Left lobe of liver (tissue), 2 donors: Measurements from ENCODE around the gene EYA3. TPM values are rescaled to one million over a fixed set of nuclear protein-coding genes. Genes with fewer than 3 reads are reported as not detected.

Experiments
- ATAC-seq: fragments of 200-7000 bp; cut with Tn5 transposase; one replicate; pipeline ENCODE4 v1.9.1; 2020; ENCODE audit warnings: mild to moderate bottlenecking, moderate library complexity
- DNase-seq: peaks from one replicate; pipeline ENCODE4 v3.0.0-alpha.2; 2020; ENCODE audit warnings: low spot score
- total RNA-seq: library from RNA; stranded (reverse); gene quantifications from one replicate; pipeline ENCODE4 v1.2.1, GENCODE V29; 2021
- donor health status: DM: no; HTN: no; CAD: no; lungs with moderate emphysema.
- donor health status: DM: no; HTN: yes; CAD: no.

Gene EYA3
- total RNA-seq, 1 donor from 2014 or later, result 6.9 TPM

DNA sequence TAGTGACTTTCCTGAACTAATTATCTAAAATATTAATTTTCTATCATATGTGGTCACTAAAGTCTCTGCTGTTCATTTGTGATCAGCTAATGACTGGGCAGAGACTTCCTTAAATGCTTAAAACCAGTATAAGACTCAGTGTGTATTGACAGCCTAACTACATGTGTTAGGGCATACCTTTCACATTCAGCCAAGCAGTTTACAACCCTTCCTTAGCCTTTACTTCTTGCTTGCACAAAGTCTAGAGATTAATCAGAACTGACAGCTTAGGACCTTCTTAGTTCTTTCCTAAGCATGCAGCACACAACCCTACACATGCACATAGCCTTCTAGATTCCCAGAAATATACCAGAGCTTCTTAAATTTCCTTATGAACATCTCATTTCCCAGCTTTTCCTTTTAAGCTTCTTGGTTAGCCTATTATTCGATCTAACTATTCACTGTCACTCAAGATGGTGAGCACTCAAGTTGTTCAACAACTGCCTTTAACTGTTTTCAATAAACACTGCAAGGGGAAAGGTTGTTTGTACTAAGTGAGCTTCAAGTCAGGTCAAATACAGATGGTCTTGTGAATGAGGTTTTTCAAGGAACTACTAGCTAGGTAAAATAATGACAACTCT is 13.4 kb downstream of the EYA3 start:
- no peak for DNase-seq
- ATAC-seq, result no peak

DNA sequence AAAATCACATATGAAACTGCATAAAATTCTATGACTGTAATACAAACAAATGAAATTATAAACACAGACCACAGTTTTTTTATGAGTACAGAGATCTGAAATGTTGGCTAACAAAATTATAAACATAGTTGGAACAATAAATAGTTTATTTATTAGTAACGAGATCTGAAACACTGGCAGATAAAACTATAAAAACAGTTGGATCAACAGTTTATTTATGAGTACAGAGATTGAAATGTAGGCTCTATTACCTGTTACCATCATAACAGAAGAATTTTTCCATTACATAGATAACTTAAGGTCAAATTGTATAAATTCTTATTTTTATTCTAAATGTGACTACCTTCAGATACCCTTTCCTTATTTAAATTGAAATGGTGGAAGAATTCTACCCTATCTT is 14.5 kb downstream of the EYA3 start:
- no peak for DNase-seq
- no peak for ATAC-seq

DNA sequence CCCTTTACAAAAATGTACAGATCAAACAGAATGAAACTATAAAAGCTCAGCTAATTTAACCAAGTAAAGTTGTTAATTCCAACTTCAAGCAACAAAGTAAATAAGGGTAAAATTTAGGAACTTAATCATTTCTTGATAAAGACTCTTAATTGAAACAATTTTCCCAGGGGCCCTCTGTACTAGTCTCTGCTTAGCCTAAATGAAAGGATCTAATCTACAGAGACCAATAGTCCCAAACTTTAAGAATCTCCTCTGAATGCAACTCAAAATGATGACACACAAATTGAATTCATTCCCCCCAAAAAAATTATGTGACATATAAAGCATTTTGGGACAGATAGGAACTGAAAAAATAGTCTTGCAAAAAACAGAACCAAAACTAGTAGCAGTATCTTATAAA is 16.6 kb downstream of the EYA3 start:
- no peak for ATAC-seq
- DNase-seq, result no peak

DNA sequence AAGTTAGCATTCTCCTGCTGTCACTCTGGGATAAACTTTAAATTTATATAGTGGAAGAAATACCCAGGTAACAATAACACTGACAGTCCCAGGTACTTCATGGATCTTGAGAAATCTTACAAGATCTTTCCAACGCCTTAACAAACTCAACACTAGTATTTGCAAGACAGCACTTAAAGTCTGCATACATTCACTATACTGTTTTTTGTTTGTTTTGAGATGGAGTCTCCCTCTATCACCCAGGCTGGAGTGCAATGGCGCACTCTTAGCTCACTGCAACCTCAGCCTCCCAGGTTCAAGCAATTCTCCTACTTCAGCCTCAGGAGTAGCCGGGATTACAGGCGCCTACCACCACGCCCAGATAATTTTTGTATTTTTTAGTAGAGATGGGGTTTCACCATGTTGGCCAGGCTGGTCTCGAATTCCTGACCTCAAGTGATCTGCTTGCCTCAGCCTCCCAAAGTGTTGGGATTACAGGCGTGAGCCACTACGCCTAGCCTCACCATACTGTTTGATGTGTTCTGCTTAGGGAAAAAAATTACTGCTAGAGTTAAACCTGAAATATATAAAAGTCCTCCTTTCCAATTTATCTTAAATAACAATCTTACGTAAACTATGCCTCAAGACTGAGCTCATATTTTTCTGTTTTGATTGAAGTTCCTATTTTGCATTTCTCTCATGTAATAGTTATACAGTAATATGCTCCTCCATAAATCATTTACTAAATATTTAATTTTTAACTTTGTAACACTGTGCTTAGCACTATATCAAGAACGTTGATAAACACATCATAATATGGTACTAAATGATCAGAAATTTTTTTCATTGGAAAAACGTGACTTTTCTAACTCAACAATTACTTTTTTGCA is 17.5 kb downstream of the EYA3 start:
- ATAC-seq (peak; percentile 40), DNase-seq (no peak)

DNA sequence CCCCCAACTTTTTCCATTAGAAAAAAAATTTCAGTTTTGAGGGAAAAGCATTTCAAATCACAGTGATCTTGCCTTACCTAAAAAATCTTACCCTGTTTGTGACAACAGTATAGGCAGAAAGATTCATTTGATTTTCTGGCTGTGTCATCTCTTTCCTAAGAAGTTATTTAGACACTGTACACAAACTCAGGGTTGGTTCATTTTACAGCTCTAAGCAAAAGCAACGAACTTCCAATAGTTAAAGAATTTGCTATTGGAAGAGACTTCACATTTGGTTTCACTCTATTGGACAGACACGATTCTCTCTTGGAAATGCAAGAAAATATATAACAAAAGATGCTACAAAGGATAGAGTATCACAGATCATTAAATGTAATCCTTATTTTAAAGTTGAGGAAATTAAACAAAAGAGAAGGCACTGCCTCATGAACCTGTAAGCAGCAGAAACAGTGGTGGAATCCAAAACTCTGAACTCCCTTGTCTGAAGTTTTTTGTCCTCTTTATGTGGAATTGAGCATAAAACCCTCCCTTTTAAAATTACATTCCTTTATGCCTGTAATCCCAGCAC is 20.8 kb downstream of the EYA3 start:
- no peak for DNase-seq
- no peak for ATAC-seq

DNA sequence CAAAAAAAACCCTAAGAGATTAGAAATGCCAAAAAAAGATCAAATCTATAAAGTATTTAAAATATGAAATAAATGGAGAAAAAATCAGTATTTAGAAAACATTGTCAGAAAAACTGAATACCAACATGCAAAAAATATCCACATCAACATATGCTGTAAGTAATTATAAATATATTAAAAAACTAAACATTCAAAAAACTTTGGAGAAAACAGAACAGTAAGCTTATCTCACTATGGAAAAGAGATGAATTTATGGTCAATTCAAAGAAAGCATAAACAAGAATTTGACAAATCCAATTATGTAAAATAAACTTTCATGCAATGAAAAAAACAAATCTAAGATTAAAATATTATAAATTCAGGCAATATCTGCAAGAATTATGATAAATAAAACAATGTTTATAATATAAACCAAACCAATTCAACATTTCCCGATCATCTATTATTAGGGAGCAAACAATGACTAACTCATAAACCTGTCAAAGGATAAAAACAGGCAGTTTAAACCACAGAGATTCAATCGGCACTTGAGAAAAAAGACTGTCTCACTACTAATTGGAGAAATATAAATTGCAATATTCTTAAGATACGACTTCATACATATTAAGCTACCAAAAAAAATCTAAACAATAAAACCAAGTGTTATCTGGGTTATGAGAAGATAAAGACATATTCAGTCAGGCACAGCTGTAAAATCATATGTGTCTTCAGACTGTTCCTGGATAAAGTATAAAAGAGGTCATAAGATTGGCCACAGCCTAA is 21.8 kb downstream of the EYA3 start:
- no peak for DNase-seq
- no peak for ATAC-seq

DNA sequence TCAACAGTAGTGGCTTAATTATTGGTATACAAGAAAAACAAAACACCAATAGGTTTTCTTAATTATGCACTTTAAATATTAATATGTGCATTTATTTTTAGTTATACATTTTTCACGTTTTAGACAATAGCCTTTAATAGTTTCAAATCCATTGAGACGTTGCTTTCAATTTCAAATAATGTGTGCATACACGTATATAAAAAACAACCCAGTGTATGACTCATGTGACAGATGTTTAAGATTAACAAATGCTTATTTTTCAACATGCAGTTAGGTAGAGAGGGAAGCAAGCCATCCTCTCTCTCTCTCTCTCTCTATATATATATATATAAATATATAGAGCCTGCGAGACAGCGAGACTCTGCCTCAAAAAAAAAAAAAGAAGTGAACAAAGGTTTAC is 24.3 kb downstream of the EYA3 start:
- ATAC-seq (no peak), DNase-seq (no peak)

DNA sequence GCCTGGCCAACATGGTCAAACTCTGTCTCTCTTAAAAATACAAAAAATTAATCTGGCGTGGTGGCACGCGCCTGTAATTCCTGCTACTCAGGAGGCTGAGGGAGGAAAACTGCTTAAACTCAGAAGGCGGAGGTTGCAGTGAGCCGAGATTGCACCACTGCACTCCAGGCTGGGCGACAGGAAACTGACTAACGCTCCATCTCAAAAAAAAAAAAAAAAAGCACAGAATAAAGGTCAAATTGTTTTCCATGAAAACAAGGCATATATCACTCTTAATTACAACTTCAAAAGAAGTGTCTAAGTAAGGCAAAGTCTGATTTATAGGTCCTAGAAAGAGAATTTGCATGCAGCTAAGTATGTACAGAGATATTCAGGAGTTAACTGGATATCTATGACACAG is 25.6 kb downstream of the EYA3 start:
- no peak for DNase-seq
- peak; percentile 36 for ATAC-seq

DNA sequence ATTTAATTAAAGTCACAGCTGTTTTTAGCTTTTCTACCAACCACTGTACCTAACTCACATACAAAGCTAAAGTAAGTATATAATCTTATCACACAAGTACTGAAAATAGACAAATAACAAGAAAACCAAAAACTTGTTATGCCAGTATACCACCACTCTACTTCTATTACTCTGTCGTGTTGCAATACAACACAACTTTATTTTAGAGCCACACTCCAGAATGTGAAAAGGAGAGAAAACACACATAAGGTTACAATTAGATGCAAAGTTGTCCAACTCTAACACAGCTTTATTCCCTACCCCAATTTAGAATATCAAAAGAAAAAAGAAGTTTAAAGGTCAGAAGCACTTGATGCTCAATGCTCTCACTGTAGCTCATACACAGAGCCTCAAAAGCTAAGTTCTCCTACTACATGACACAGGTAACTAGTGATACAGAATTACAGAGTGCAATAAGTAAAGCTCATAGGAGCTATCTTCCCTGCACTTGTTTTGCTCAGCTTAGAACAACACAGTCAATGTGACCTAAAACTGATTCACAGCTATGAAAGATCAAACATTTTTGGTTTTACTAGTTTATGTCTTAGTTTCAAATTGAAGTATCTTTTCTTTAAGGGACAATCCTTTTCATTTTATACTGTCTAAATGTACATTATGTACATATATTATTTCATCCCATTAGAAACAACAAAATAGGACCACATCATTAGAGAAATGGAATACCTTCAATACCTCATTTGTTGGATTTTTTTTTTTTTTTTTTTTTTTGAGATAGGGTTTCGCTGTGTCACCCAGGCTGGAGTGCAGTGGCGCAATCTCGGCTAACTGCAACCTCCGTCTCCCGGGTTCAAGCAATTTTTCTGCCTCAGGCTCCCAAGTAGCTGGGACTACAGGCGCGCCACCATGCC is 29.2 kb downstream of the EYA3 start:
- ATAC-seq (no peak), DNase-seq (no peak)

DNA sequence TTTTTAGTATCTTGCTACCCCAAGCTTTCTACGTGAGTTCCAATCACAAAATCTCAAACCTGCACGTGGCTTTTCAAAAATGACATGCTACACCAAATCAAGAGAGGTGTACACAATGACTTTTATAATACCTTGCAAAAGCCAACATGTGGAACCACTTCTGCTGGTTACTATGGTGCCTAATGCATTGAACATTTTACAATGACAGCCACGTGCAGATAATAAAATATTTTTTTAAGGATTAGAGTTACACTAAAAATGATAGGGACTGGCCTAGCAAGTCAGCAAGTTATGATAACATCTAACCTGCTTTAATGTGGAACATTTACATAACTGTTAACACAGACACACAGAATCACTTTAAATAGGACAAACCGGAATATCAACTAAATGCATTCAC is 30.2 kb downstream of the EYA3 start:
- no peak for DNase-seq
- ATAC-seq, result no peak

DNA sequence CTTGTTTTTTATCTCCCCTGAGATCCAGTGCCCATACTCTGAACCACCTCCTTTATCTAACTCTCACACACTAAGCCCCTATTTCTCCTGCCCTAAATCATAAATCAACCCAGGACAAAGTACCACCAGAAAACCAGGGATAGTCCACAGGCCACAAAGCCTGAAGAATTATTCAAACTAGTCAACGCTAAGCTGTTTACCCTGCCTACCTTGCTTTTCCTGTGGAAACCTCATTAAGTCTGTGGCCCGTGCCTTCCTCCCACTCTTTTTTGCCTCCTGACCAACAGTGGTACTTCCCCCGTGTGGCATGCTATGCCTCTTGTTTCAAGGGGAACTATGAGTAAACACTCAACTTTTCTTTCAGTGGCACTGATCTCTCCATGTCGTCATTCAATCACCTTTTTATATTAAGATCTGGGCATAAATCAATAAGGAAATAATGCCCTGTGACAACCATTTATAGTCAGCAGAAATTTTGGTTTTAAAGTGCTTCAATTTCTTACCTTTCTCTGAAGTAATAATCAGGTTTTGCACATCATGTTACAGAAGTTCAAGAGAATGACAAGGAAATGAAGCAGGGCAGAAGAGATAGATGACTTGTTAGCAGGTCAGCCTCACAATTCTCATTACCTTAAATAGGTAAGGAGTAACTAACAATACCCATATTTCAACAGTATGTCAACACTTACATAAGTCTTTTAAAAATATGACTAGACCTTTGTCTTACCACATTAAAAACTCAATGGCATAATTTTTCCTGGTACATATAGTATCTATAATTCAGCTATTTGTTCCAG is 32.1 kb downstream of the EYA3 start:
- DNase-seq, result no peak
- no peak for ATAC-seq

DNA sequence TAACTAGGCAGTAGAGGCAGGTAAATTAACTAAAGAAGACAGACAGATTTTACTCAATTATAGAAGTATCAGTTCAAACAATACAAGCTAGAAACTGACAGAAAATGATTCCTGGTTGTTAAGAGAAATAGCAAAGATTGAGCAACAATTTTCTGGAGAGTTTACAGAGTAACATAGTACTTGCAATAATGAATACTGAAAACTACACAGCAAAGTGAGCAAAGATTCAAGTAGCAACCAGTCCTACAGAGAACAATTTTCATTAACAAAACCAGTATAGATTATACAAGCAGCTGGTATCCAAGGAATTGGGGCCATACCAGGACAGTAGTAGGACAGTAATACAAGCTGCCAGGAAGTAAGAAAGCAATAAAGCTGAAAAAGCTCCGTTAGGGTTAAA is 37.6 kb downstream of the EYA3 start:
- DNase-seq (no peak), ATAC-seq (peak; percentile 53)

DNA sequence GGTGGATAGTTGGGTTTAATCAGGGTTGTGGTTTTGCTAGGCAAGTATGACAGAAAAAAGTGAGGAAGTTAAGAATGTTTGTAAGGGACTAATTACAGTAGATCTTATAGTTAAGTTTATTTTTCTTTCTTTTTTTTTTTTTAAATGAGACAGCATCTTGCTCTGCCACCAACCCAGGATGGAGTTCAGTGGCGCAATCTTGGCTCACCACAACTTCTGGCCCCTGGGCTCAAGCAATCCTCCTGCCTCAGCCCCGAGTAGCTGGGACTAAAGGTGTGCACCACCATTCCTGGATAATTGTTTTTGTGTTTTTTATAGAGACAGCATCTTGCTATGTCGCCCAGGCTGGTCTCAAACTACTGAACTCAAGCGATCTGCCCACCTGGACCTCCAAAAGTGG is 41.7 kb downstream of the EYA3 start:
- ATAC-seq (no peak), DNase-seq (no peak)

DNA sequence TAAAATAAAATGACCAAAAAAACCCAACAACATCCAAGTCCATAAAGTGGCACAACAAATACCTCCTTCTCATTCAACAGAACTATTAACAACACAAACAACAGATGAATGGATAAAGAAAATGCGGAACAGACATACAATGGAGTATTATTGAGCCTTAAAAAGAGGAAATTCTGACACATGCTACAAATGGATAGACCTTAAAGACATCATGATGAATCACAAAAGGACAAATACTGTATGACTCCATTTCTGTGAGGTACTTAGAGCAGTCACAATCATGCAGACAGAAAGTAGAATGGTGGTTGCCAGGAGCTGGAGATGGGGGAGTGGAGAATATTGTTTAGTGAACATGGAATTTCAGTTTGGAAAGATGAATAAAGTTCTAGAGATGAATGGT is 42.6 kb downstream of the EYA3 start:
- ATAC-seq (no peak), DNase-seq (no peak)

DNA sequence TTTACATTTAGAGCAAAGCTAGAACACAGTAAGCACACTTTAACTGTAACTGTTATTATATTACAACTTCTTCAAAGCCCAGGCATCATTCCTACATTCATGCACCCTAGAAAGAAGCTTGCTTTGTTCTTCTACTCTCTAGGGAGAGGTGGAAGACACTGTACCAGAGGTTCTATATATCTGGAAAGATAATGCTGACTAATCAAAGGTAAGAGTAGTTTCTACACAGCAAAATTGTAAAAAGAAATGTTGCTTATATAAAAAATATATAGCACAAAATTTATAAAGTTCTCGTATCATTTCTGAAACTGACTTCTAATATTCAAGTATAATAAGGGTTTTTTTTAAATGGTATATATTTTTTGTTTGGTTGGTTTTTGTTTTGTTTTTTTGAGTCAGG is 44.0 kb downstream of the EYA3 start:
- no peak for DNase-seq
- no peak for ATAC-seq

DNA sequence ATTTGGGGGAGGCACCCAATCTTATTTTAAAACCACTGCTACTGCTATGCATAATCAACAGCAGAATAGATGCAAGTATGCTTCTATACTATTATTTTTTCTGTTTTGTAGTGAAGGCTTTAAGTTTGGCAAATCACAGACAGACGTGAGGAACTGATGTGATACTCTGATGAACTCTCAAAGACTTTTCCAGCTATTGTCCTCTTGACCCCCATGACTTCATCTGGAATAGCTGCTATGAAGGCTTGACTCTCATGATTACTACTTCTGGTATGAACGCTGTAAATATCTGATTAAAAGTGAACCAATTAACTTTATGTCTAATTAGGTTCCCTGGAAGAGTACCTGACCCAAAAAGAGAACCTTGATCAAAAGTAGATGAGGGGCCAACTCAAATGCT is 49.1 kb downstream of the EYA3 start:
- no peak for ATAC-seq
- DNase-seq, result no peak

DNA sequence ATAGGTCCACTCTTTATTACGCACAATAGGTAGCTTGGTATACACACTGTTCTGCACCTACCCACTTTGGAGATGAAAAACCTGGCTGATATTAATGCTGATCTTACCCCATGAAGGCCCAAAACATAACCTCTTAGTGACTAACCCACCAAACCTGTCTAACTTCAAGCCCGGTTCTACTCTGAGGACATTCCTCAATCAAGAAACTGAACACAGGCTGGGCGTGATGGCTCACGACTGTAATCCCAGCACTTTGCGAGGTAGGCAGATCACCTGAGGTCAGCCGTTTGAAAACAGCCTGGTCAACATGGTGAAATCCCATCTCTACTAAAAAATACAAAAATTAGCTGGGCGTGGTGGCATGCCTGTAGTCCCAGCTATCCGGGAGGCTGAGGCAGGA is 50.5 kb downstream of the EYA3 start:
- DNase-seq (no peak), ATAC-seq (no peak)

DNA sequence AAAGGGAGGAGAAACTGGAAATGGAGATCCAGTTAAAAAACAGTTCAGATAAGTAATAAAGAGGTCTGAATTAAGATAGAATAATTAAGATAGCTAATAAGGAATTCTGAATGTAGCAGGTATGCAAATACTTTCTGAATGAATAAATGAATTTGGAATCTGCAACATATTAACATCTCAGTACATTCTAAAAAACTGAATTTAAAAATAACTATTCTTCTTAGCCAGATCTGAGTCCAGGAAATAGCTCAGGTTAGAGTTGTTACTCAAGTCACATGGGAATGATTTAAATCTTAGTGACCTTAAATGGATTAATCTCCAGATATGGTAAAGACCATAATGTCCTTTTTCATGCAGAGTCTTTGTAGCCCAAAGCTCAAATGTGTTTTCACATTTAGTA is 51.2 kb downstream of the EYA3 start:
- no peak for DNase-seq
- no peak for ATAC-seq

DNA sequence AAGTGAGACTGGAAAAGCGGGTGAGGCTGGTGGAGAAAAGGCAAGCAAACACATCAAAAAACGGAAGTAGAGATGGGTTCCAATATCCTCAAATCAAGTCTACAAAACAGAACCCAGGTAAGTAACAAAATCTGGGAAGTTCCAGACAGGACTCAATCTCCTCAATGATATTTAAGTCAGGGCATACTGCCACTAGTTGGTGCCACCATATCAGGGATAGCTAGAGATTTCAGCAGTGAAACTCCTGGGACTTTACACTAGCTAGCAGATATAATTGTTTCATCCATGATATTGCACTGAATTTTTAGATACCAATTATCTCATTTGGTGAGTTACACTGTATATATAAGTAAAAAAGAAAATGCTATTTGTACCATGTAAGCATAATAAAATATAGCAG is 52.0 kb downstream of the EYA3 start:
- DNase-seq (no peak), ATAC-seq (peak; percentile 61)

DNA sequence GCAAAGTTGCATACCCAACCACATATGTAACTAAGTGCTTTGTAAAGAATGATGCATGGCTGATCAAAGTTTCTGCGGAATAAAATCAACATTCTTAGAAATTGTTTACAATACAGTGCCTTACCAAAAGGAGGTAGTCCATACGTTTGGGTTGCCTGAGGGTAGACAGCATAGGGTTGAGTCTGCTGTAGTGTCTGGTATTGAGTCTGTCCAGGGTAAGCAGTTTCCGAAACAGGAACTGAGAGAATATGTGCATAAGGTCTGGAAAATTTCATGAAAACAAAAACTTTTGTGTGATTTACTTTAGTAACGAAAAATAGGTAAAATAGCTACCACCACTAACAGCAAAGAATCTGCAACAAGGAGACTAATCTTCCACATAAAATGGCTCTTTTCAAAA is 53.0 kb downstream of the EYA3 start:
- ATAC-seq (no peak), DNase-seq (no peak)
